DMS79 (cell line): Measurements from ENCODE around the gene ABHD4.
"Not testable (repeated sequence)": the region's sequence is repeated elsewhere in the genome, so short reads cannot be mapped to it uniquely, and the experiment has no call there.

Experiments used
- DNase-seq: peaks from one replicate; lab custom pipeline; 2025; lab: John Stamatoyannopoulos, UW

ABHD4 gene

GRCh38 chr14:22598099-22598895, at the start of gene ABHD4:
Gene ABHD4, plus strand, starts transcription at chr14:22598300. Its CDS starts 7 bp downstream, at chr14:22598307.
- peak; percentile 41 for DNase-seq

GRCh38 chr14:22549324-22549962, 48.7 kb upstream of the ABHD4 start:
- DNase-seq: no peak

GRCh38 chr14:22549981-22550673, 48.0 kb upstream of the ABHD4 start:
- DNase-seq: no peak

GRCh38 chr14:22551605-22551997, 46.5 kb upstream of the ABHD4 start:
- no peak for DNase-seq

GRCh38 chr14:22552001-22552826, 45.9 kb upstream of the ABHD4 start:
- no peak for DNase-seq

GRCh38 chr14:22552827-22553076, 45.3 kb upstream of the ABHD4 start:
- no peak for DNase-seq

GRCh38 chr14:22553445-22553844, 44.7 kb upstream of the ABHD4 start:
- no peak for DNase-seq

- not testable (repeated sequence) for DNase-seq
These were observed 44.1 kb upstream of the ABHD4 start for GRCh38 chr14:22553861-22554497.

- no peak for DNase-seq
These were observed 43.4 kb upstream of the ABHD4 start for GRCh38 chr14:22554498-22555383.

- DNase-seq: no peak
These were observed 42.6 kb upstream of the ABHD4 start for GRCh38 chr14:22555384-22556011.

GRCh38 chr14:22556021-22556989, 41.8 kb upstream of the ABHD4 start:
- DNase-seq: no peak

GRCh38 chr14:22556990-22557623, 41.0 kb upstream of the ABHD4 start:
- peak; percentile 53 for DNase-seq

- no peak for DNase-seq
These were observed 40.3 kb upstream of the ABHD4 start for GRCh38 chr14:22557846-22558220.

GRCh38 chr14:22558221-22558913, 39.7 kb upstream of the ABHD4 start:
- DNase-seq: no peak

- no peak for DNase-seq
These were observed 39.1 kb upstream of the ABHD4 start for GRCh38 chr14:22559041-22559440.

- peak; percentile 49 for DNase-seq
These were observed 37.3 kb upstream of the ABHD4 start for GRCh38 chr14:22560662-22561365.

- no peak for DNase-seq
These were observed 36.8 kb upstream of the ABHD4 start for GRCh38 chr14:22561366-22561660.
